Testis (tissue), 3 donors: ENCODE data around the gene CD44. TPM values are rescaled to one million over a fixed set of nuclear protein-coding genes. Genes with fewer than 3 reads are reported as not detected.

ENCODE experiments used
- DNase-seq: peaks from one replicate; pipeline ENCODE4 v3.0.0-alpha.2; 2019
- H3K27ac ChIP-seq, 2 donors: fragments of 200-600 bp; sonication (generic); one replicate each; pipeline ENCODE4 v1.5.1; 2019
- H3K27me3 ChIP-seq: fragments of 200-600 bp; sonication (generic); one replicate; pipeline ENCODE4 v1.5.1; 2019
- H3K36me3 ChIP-seq: fragments of 200-600 bp; sonication (generic); one replicate; pipeline ENCODE4 v1.5.1; 2017; ENCODE audit warnings: low read depth; ENCODE audit errors: missing control alignments
- H3K4me1 ChIP-seq: fragments of 200-600 bp; sonication (generic); one replicate; pipeline ENCODE4 v1.5.1; 2019
- H3K4me3 ChIP-seq, 2 donors: fragments of 200-600 bp; sonication (generic); one replicate each; pipeline ENCODE4 v1.5.1; 2017 to 2019
- H3K9me3 ChIP-seq: fragments of 200-600 bp; sonication (generic); one replicate; pipeline ENCODE4 v1.5.1; 2017
- POLR2A ChIP-seq: fragments of 450-650 bp; IDR thresholded peaks from one replicate; pipeline ENCODE4 v1.6.1; 2017; ENCODE audit warnings: antibody characterized with exemption, mild to moderate bottlenecking, moderate library complexity
- WGBS, 2 donors: methylation state at CpG; one replicate each; pipeline ENCODE4 v1.1.5; 2018; 5-methylcytosine and 5-hydroxymethylcytosine counted together
- intact Hi-C: fragments of 100-400 bp; cut with DNase I; formaldehyde crosslinking; loops from one replicate; pipeline ENCODE4 v1.15.1; 2023; ENCODE audit warnings: low total_unique reads
- polyA plus RNA-seq: library from polyadenylated mRNA; stranded (reverse); fragments of 350-450 nt; fragmentation: Illumina TruSeq; extraction: RNeasy Lipid Tissue Mini Kit (QIAGEN cat#74804); gene quantifications from one replicate; pipeline ENCODE4 v1.2.3, GENCODE V29; 2014; ENCODE audit warnings: low read depth, low replicate concordance; ENCODE audit not compliant: insufficient read depth
- total RNA-seq, 2 donors: library from RNA; depleted of rRNA; stranded (reverse); fragments of >200 nt; gene quantifications; one replicate each; pipeline ENCODE4 v1.2.3, GENCODE V29; 2016
- TF ChIP-seq, protein P1 (sequence below), 3 experiments: fragments of 450-650 bp in 2 of 3; fragments of 200-600 bp in 1 of 3; sonication (generic) in 1 of 3; IDR thresholded peaks; one replicate each; pipeline ENCODE4 v1.5.1; 2016 to 2019; ENCODE audit warnings: antibody characterized with exemption in 3 of 3, mild to moderate bottlenecking in 2 of 3, moderate library complexity in 1 of 3

Gene CD44
- total and polyA plus RNA-seq, 3 donors from 2014 or later = 4.0 to 44.5 (median 13.4) TPM

DNA sequence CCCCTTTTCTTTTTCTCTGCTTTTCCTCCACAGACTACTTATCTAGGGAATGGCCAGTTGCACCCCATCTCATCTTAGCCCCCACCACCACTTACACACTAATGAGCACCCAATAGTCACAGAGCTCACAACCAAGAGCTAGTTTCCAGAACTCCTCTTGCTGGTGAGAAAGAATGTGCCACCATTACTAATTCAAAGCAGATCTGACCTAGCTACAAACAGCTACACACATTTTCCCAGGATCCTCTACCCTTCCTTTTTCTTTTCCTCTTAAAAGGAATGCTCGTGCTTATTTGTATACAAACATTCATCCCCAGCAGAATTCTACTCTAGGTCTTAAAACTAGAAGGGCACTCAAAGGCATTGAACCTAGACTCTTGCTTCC, 136.8 kb downstream of the CD44 start:
- no peak overlapping the region for H3K27ac ChIP-seq
- H3K27me3 ChIP-seq = no peaks in the 10 kb centered on the region
- DNase-seq = no peak
- H3K9me3 ChIP-seq = no peaks in the 10 kb centered on the region
- intact Hi-C loops = no loop called here
- WGBS, 2 donors = 73 to 81% methylated on average over 1 of the region's 1 CpG
- TF ChIP-seq, protein P1, sequence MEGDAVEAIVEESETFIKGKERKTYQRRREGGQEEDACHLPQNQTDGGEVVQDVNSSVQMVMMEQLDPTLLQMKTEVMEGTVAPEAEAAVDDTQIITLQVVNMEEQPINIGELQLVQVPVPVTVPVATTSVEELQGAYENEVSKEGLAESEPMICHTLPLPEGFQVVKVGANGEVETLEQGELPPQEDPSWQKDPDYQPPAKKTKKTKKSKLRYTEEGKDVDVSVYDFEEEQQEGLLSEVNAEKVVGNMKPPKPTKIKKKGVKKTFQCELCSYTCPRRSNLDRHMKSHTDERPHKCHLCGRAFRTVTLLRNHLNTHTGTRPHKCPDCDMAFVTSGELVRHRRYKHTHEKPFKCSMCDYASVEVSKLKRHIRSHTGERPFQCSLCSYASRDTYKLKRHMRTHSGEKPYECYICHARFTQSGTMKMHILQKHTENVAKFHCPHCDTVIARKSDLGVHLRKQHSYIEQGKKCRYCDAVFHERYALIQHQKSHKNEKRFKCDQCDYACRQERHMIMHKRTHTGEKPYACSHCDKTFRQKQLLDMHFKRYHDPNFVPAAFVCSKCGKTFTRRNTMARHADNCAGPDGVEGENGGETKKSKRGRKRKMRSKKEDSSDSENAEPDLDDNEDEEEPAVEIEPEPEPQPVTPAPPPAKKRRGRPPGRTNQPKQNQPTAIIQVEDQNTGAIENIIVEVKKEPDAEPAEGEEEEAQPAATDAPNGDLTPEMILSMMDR (IDR thresholded peaks at IDR 0.05) = no peak
- TF ChIP-seq POLR2A = no peak
- no peaks in the 10 kb centered on the region for H3K4me1 ChIP-seq
- H3K36me3 ChIP-seq = no peaks in the 10 kb centered on the region
- H3K4me3 ChIP-seq = no peak overlapping the region

DNA sequence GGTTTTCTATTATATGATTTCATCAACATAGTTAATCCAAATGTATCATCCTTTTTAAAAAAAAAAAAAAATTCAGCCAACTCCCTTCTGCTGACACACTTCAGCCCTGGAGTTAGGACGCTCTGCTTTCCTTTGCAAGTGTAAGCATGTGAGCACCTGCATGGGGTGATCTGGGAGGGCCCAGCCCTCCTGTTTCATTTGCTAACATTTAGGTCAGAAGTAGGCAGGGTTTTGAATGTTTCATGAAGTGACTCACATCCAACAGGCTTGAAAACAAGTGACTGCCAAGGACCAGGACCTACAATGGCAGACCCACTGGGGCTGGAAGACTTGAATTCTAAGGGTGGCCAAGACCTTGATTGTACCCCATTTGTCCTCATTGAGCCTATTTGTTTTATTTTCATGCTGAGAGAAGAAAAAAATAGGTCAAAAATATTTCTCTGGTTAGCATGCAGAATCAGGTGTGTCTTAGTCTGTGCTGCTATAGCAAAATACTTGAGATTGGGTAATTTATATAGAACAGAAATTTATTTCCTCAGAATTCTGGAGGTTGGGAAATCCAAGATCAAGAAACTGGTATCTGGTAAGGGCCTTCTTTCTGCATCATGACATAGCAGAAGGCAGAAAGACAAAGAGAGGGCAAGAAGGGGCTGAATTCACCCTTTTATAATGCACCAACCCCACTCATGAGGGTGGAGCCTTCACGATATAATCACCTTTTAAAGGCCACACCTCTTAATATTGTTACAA, 137.6 kb downstream of the CD44 start:
- no peaks in the 10 kb centered on the region for H3K9me3 ChIP-seq
- H3K27ac ChIP-seq = no peak overlapping the region
- H3K36me3 ChIP-seq = no peaks in the 10 kb centered on the region
- DNase-seq = no peak
- H3K27me3 ChIP-seq = no peaks in the 10 kb centered on the region
- WGBS, 2 donors = 91 to 95% methylated on average over 2 of the region's 2 CpGs
- H3K4me1 ChIP-seq = no peaks in the 10 kb centered on the region
- intact Hi-C loops = no loop called here
- no peak overlapping the region for H3K4me3 ChIP-seq
- no peak for TF ChIP-seq POLR2A
- TF ChIP-seq, protein P1 (IDR thresholded peaks at IDR 0.05) = no peak

DNA sequence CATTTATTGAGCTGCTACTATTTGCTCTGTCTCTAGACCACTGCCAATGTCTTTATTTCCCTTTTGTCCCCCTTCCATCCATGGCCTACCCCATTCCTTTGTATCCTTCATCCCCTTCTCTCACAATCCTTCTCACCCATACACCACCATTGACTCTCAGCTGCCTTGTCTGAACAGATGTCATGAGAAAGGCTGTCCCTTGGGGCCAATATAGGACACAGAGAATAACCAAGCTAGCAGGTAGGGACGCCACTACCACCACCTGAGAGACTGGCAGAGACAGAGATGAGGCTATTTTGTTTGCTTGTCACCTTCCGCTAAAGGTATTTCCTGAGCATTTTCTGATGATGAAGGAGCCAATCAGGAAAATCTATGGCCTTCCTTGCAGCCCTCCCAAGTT, 138.9 kb downstream of the CD44 start:
- intact Hi-C loops = no loop called here
- Histone ChIP-seq H3K27ac (no peak overlapping the region), H3K9me3 (no peaks in the 10 kb centered on the region), H3K4me1 (no peaks in the 10 kb centered on the region), H3K36me3 (no peaks in the 10 kb centered on the region), H3K27me3 (no peaks in the 10 kb centered on the region), H3K4me3 (no peak overlapping the region)
- no peak for TF ChIP-seq POLR2A
- TF ChIP-seq, protein P1 (IDR thresholded peaks at IDR 0.05) = no peak
- 89 to 93% methylated on average over 2 of the region's 2 CpGs for WGBS, 2 donors
- DNase-seq = no peak

DNA sequence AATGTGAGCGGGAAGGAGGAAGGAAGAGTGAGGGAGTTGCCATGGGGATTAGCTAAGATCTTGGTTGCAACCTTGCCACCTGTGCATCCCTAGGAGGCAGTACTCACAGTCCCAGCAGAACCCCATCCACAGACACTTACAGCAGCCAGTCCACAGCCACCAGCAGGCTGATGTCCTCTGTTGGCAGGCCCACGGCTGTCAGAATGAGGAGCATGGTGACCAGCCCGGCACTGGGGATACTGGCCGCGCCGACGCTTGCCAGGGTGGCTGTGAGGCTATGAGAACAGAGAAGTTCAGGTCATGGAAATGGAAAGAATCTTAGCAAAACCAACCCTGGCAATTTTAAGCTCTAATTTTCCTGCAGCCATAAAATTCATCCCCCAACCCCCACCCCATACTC, 141.8 kb downstream of the CD44 start:
- H3K4me1 ChIP-seq = no peaks in the 10 kb centered on the region
- no peak overlapping the region for H3K4me3 ChIP-seq
- H3K27ac ChIP-seq = no peak overlapping the region
- 83 to 94% methylated on average over 7 of the region's 7 CpGs for WGBS, 2 donors
- no peaks in the 10 kb centered on the region for H3K9me3 ChIP-seq
- no peak for DNase-seq
- TF ChIP-seq, protein P1 (IDR thresholded peaks at IDR 0.05) = no peak
- no peak for TF ChIP-seq POLR2A
- no peaks in the 10 kb centered on the region for H3K27me3 ChIP-seq
- intact Hi-C loops = no loop called here
- no peaks in the 10 kb centered on the region for H3K36me3 ChIP-seq

DNA sequence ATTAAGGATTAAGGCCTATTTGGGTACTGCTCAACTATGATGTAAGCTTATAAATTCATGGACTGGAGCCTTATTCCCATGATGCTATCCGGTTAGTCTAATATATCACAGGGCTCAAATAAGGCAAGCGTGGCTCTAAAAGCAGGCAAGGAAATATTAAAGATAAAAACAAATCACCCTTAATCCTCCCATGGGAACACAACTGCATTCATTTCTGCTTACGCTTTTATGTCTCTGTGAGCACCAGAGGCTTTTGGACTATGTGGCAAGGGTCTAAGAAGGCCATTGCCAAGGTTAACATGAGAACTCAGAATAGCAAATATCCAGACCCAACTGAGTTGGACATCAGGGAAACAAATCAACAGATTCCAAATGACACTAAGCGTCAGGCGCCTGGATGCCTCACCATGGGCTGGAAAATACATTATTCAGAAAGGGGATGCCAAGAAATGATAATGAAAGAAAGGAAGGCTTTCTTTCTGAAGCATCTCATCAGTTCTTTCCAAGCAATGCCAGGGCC, 142.3 kb downstream of the CD44 start:
- Histone ChIP-seq H3K4me1 (no peaks in the 10 kb centered on the region), H3K9me3 (no peaks in the 10 kb centered on the region), H3K27me3 (no peaks in the 10 kb centered on the region), H3K4me3 (no peak overlapping the region), H3K27ac (no peak overlapping the region), H3K36me3 (no peaks in the 10 kb centered on the region)
- DNase-seq = no peak
- 89% methylated on average over 5 of the region's 5 CpGs for WGBS, 2 donors
- TF ChIP-seq, protein P1 (IDR thresholded peaks at IDR 0.05) = no peak
- TF ChIP-seq POLR2A = no peak
- intact Hi-C loops = no loop called here
